GM19023 (cell line): ENCODE results near the gene UBTD2.
"Not testable (repeated sequence)": the region's sequence is repeated elsewhere in the genome, so short reads cannot be mapped to it uniquely, and the experiment has no call there.

Experiments
- ATAC-seq: cut with Tn5 transposase; IDR thresholded peaks from one replicate; pipeline ENCODE4 v1.9.1; 2021; ENCODE audit warnings: mild to moderate bottlenecking, moderate library complexity; ENCODE audit not compliant: unreplicated experiment

The UBTD2 gene

GRCh38 chr5:172283020-172283861 is at the start of gene UBTD2:
Gene UBTD2 (minus strand): TSS chr5:172283764. CDS start chr5:172283665, 99 bp downstream.
- peak; percentile 91 for ATAC-seq

GRCh38 chr5:172326901-172327300 is 43.3 kb upstream of the UBTD2 start:
- not testable (repeated sequence) for ATAC-seq

GRCh38 chr5:172325452-172325851 is 41.9 kb upstream of the UBTD2 start:
- no peak for ATAC-seq

- no peak for ATAC-seq
Observed at GRCh38 chr5:172322028-172322965, 38.7 kb upstream of the UBTD2 start.

- ATAC-seq, result no peak
Observed at GRCh38 chr5:172321593-172321992, 38.0 kb upstream of the UBTD2 start.

- ATAC-seq, result no peak
Observed at GRCh38 chr5:172319708-172320441, 36.3 kb upstream of the UBTD2 start.

- no peak for ATAC-seq
Observed at GRCh38 chr5:172315587-172316493, 32.3 kb upstream of the UBTD2 start.

GRCh38 chr5:172313915-172314314 is 30.4 kb upstream of the UBTD2 start:
- ATAC-seq, result no peak

- no peak for ATAC-seq
Observed at GRCh38 chr5:172312286-172312685, 28.7 kb upstream of the UBTD2 start.

GRCh38 chr5:172311605-172312004 is 28.0 kb upstream of the UBTD2 start:
- ATAC-seq, result no peak

- ATAC-seq, result no peak
Observed at GRCh38 chr5:172311026-172311425, 27.5 kb upstream of the UBTD2 start.

GRCh38 chr5:172305380-172305779 is 21.8 kb upstream of the UBTD2 start:
- no peak for ATAC-seq

- no peak for ATAC-seq
Observed at GRCh38 chr5:172303572-172304335, 20.2 kb upstream of the UBTD2 start.

GRCh38 chr5:172303162-172303561 is 19.6 kb upstream of the UBTD2 start:
- ATAC-seq, result no peak

GRCh38 chr5:172302047-172302710 is 18.6 kb upstream of the UBTD2 start:
- ATAC-seq, result no peak

GRCh38 chr5:172299916-172300439 is 16.4 kb upstream of the UBTD2 start:
- no peak for ATAC-seq

- ATAC-seq, result no peak
Observed at GRCh38 chr5:172294831-172295230, 11.3 kb upstream of the UBTD2 start.

GRCh38 chr5:172293745-172294342 is 10.3 kb upstream of the UBTD2 start:
- no peak for ATAC-seq
